ENCODE measurements around the gene MBTPS1.

- TF ChIP-seq FOXA1 (IDR thresholded peaks at IDR 0.05) (no peak), SP1 (IDR thresholded peaks at IDR 0.05) (no peak)
Measured at GRCh38 chr16:84098939-84099338, 17.8 kb downstream of the MBTPS1 start.

All from HEK293T (cell line).